Activated effector memory CD4-positive, alpha-beta T cell treated with Interleukin-2 at 50 U/mL for 16 hours (primary cell): ENCODE results near the gene UNC5CL.

ENCODE experiments used
- DNase-seq: peaks from one replicate; pipeline ENCODE4 v3.0.0-alpha.2; 2020

UNC5CL gene

GRCh38 chr6:41061196-41061726 lies 22.2 kb upstream of the UNC5CL start:
- no peak for DNase-seq

GRCh38 chr6:41059556-41059955 lies 20.5 kb upstream of the UNC5CL start:
- no peak for DNase-seq

- no peak for DNase-seq
Measured at GRCh38 chr6:41058783-41059181, 19.8 kb upstream of the UNC5CL start.

- no peak for DNase-seq
Measured at GRCh38 chr6:41056768-41057490, 17.9 kb upstream of the UNC5CL start.

- no peak for DNase-seq
Measured at GRCh38 chr6:41055149-41055548, 16.1 kb upstream of the UNC5CL start.

- DNase-seq = no peak
Measured at GRCh38 chr6:41054511-41054910, 15.5 kb upstream of the UNC5CL start.

- no peak for DNase-seq
Measured at GRCh38 chr6:41053041-41053440, 14.0 kb upstream of the UNC5CL start, which contains the start of gene APOBEC2. TSS of gene APOBEC2 (plus strand) at chr6:41053202. CDS start at chr6:41053348, 146 bp downstream.

GRCh38 chr6:41051873-41052272 lies 12.9 kb upstream of the UNC5CL start:
- no peak for DNase-seq

- DNase-seq = no peak
Measured at GRCh38 chr6:41050536-41050935, 11.5 kb upstream of the UNC5CL start.

- no peak for DNase-seq
Measured at GRCh38 chr6:41049955-41050354, 10.9 kb upstream of the UNC5CL start.

- DNase-seq = no peak
Measured at GRCh38 chr6:41049521-41049920, 10.5 kb upstream of the UNC5CL start.

- DNase-seq = no peak
Measured at GRCh38 chr6:41047745-41048732, 9.0 kb upstream of the UNC5CL start.

- no peak for DNase-seq
Measured at GRCh38 chr6:41047306-41047705, 8.3 kb upstream of the UNC5CL start.

- DNase-seq = no peak
Measured at GRCh38 chr6:41046084-41046483, 7.1 kb upstream of the UNC5CL start.

- DNase-seq = no peak
Measured at GRCh38 chr6:41045664-41046063, 6.6 kb upstream of the UNC5CL start.

GRCh38 chr6:41043151-41043550 lies 4.1 kb upstream of the UNC5CL start:
- DNase-seq = no peak

GRCh38 chr6:41042226-41043055 lies 3.4 kb upstream of the UNC5CL start, which contains the start of gene TSPO2:
TSS of gene TSPO2 (plus strand) at chr6:41042467. CDS start at chr6:41042986, 519 bp downstream.
- no peak for DNase-seq

- DNase-seq = no peak
Measured at GRCh38 chr6:41040940-41041536, 2.0 kb upstream of the UNC5CL start.

GRCh38 chr6:41040101-41040939 lies 1.3 kb upstream of the UNC5CL start:
- no peak for DNase-seq

GRCh38 chr6:41038205-41038604 lies 816 bp downstream of the UNC5CL start:
- DNase-seq = no peak
